Fibroblast of mammary gland (primary cell): ENCODE measurements around the gene RAB5B.
"Not testable (repeated sequence)": the region's sequence is repeated elsewhere in the genome, so short reads cannot be mapped to it uniquely, and the experiment has no call there.

Source experiments
- DNase-seq: peaks from one replicate; pipeline ENCODE4 v3.0.0-alpha.2; 2010; ENCODE audit warnings: low read depth
- H3K4me3 ChIP-seq: 2 replicates; pipeline ENCODE4 v1.5.1; 2011; ENCODE audit warnings: low read depth, mild to moderate bottlenecking, low read length, moderate library complexity; ENCODE audit not compliant: control insufficient read depth
- TF ChIP-seq, protein P1 (sequence below): conservative IDR thresholded peaks from 2 replicates; pipeline ENCODE4 v1.5.1; 2011; ENCODE audit warnings: low read depth, low read length, inconsistent platforms; ENCODE audit not compliant: control insufficient read depth, insufficient read depth

The RAB5B gene

DNA sequence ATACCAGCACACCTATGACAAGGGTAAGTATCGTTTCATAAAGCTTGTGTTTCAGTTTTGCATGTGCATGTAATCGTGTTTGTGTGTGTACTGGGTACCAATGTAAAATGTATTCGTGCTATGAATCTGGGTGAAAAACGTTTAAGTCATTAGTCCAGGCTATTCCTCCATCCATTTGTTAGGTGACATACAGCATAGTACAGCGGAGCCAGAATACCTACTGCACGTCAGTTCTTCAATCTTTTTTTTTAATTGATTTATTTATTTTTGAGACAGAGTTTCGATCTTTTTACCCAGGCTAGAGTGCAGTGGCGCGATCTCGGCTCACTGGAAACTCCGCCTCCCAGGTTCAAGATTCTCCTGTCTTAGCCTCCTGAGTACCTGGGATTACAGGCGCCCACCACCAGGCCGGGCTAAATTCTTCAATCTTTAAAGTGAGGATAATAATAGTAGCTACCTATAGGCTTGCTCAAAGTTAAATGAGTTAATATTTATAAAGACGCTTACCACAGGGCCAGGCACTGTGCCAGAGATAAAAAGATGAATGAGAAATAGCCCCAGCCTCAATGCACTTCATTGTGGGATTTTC lies 67.2 kb downstream of the RAB5B start:
- TF ChIP-seq, protein P1, sequence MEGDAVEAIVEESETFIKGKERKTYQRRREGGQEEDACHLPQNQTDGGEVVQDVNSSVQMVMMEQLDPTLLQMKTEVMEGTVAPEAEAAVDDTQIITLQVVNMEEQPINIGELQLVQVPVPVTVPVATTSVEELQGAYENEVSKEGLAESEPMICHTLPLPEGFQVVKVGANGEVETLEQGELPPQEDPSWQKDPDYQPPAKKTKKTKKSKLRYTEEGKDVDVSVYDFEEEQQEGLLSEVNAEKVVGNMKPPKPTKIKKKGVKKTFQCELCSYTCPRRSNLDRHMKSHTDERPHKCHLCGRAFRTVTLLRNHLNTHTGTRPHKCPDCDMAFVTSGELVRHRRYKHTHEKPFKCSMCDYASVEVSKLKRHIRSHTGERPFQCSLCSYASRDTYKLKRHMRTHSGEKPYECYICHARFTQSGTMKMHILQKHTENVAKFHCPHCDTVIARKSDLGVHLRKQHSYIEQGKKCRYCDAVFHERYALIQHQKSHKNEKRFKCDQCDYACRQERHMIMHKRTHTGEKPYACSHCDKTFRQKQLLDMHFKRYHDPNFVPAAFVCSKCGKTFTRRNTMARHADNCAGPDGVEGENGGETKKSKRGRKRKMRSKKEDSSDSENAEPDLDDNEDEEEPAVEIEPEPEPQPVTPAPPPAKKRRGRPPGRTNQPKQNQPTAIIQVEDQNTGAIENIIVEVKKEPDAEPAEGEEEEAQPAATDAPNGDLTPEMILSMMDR: no peak
- DNase-seq: no peak
- peak overlapping the region; percentile 99 for H3K4me3 ChIP-seq

- H3K4me3 ChIP-seq: peak within 1 kb of the TSS; percentile 99
- TF ChIP-seq, protein P1: peak; percentile 37
- DNase-seq: peak; percentile 100
Observed at GRCh38 chr12:56041552-56042429, 67.9 kb downstream of the RAB5B start, which contains the start of gene RPS26. TSS of gene RPS26 (plus strand) at chr12:56041918. CDS start at chr12:56042167, 249 bp downstream.

DNA sequence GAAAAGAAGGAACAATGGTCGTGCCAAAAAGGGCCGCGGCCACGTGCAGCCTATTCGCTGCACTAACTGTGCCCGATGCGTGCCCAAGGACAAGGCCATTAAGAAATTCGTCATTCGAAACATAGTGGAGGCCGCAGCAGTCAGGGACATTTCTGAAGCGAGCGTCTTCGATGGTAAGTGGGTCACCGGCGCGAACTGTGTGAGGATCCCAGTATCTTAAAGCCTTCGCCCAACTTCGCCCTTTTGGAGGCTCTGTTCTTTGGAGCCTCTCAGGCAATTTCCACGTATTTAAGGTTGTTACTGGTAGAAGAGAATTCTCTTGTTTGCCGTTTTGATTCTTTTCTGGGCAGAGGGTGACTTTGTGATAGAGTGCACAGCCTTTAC lies 68.5 kb downstream of the RAB5B start:
- H3K4me3 ChIP-seq: peak overlapping the region; percentile 99
- not testable (repeated sequence) for DNase-seq

DNA sequence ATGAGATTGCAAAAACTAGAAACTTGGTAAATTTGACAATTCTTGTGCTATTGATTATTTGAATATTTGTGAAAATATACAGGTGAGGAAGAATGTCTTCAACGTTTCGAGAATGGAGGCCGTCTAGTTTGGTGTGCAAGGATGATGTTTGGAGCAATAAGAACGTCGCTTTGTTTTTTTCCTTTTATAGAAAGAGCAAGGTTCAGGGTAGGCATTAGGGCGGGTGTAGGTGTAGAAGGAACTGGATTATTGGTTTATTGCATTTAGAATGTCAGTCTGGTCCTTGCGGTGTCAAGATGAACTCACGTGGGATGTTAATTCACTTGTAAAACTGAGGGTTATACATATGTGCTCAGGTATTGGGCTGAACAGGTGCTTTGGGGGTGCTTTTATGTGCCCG lies 69.0 kb downstream of the RAB5B start:
- DNase-seq: no peak
- peak overlapping the region; percentile 99 for H3K4me3 ChIP-seq
- TF ChIP-seq, protein P1: no peak
